Measurements from ENCODE around the gene CRYBB2.

DNA sequence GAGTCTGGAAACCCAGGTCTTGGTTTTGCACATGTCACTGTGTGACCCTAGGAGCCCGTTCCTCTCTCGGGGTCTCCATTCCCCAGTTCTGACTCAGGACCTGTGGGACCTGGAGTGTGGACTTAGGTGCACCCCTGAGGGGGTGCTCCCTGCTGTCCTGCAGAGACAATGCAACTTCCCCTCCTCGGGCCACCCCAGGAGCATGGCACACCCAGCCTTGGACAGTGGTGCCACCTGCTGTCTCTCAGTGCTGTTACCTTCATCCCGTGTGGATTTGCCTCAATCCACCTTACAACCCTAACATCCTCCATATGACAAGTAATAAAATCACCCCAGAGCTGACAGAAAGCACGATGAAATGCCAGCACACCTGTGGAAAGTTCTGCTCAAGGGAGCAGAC lies 47.3 kb upstream of the CRYBB2 start:
- no peak for TF ChIP-seq POLR2A (IDR thresholded peaks at IDR 0.05; ENCODE audit: low read length)
- no peak for TF ChIP-seq GATA1 (IDR thresholded peaks at IDR 0.05; ENCODE audit: low read depth, low read length)
